GM12878 (cell line): ENCODE measurements around the gene DDHD1. TPM values are rescaled to one million over a fixed set of nuclear protein-coding genes. Genes with fewer than 3 reads are reported as not detected.
A peak's percentile ranks its signal among the peaks of the same experiment; 100 is the strongest.

Source experiments
- ASH2L ChIP-seq: fragments of 300-600, 200-600 bp; sonication (generic); IDR thresholded peaks from 2 replicates; pipeline ENCODE4 v1.6.1; 2017; ENCODE audit warnings: low read depth, mild to moderate bottlenecking, borderline replicate concordance
- FOXM1 ChIP-seq: IDR thresholded peaks from 2 replicates; pipeline ENCODE4 v1.6.1; 2012; ENCODE audit warnings: low read depth, mild to moderate bottlenecking, inconsistent platforms, low read length, moderate library complexity
- JUND ChIP-seq: IDR thresholded peaks from 2 replicates; pipeline ENCODE4 v1.6.1; 2012; ENCODE audit warnings: low read depth, mild to moderate bottlenecking, low read length, improper control_type of control experiment, moderate library complexity
- MTA2 ChIP-seq: fragments of 450-650 bp; IDR thresholded peaks from 2 replicates; pipeline ENCODE4 v1.6.1; 2016; ENCODE audit warnings: low read depth, mild to moderate bottlenecking, moderate library complexity
- NBN ChIP-seq: fragments of 450-650 bp; IDR thresholded peaks from 2 replicates; pipeline ENCODE4 v1.6.1; 2016
- NFIC ChIP-seq: IDR thresholded peaks from 2 replicates; pipeline ENCODE4 v1.6.1; 2012; ENCODE audit warnings: low read depth, mild to moderate bottlenecking, inconsistent platforms, low read length, moderate library complexity
- SMAD1 ChIP-seq: fragments of 450-650 bp; IDR thresholded peaks from 2 replicates; pipeline ENCODE4 v1.6.1; 2018; ENCODE audit warnings: mild to moderate bottlenecking, low read depth; ENCODE audit not compliant: partially characterized antibody
- STAT1 ChIP-seq: fragments of 450-650 bp; conservative IDR thresholded peaks from 2 replicates; pipeline ENCODE4 v1.6.1; 2014; ENCODE audit warnings: antibody characterized with exemption, mild to moderate bottlenecking
- TCF7 ChIP-seq: IDR thresholded peaks from 2 replicates; pipeline ENCODE4 v1.6.1; 2014; ENCODE audit warnings: antibody characterized with exemption, borderline replicate concordance
- USF2 ChIP-seq: IDR thresholded peaks from 2 replicates; pipeline ENCODE4 v1.6.1; 2011; ENCODE audit warnings: low read depth, low read length, improper control_type of control experiment, borderline replicate concordance
- YBX1 ChIP-seq: fragments of 450-650 bp; IDR thresholded peaks from 2 replicates; pipeline ENCODE4 v1.6.1; 2016; ENCODE audit warnings: antibody characterized with exemption
- ZNF24 ChIP-seq: fragments of 450-650 bp; IDR thresholded peaks from 2 replicates; pipeline ENCODE4 v1.6.1; 2017; ENCODE audit warnings: antibody characterized with exemption, mild to moderate bottlenecking
- ZNF274 ChIP-seq: IDR thresholded peaks from one replicate; pipeline ENCODE4 v1.8.0; 2011; ENCODE audit not compliant: insufficient read length, insufficient read depth
- ZZZ3 ChIP-seq: IDR thresholded peaks from 2 replicates; pipeline ENCODE4 v1.6.1; 2011; ENCODE audit warnings: low read depth; ENCODE audit not compliant: control insufficient read depth, insufficient read length
- polyA plus RNA-seq, 11 experiments: library from polyadenylated mRNA; depleted of rRNA in 4 of 11; unstranded in 6 of 11; stranded (reverse) in 5 of 11; fragments of >200 nt; fragmentation: Nextera tagmentation in 4 of 11; fragmentation: Illumina TruSeq in 1 of 11; extraction: Ambion mirVana in 4 of 11; extraction: Trizol in 1 of 11; gene quantifications; 1 replicate in 1 of 11; 2 replicates in 10 of 11; pipeline versions ENCODE4 v1.2.1 to v1.2.3, GENCODE V29; 2011 to 2016; ENCODE audit warnings: inconsistent platforms in 2 of 11, missing spikeins in 2 of 11, low read depth in 1 of 11
- total RNA-seq, 4 experiments: library from RNA; depleted of rRNA in 3 of 4; stranded (reverse); fragments of >200 nt in 3 of 4; fragmentation: Illumina TruSeq in 1 of 4; extraction: Trizol in 1 of 4; gene quantifications; 2 replicates each; pipeline versions ENCODE4 v1.2.1 to v1.2.3, GENCODE V29; 2013 to 2021
- TF ChIP-seq, protein P1 (sequence below): IDR thresholded peaks from 2 replicates; pipeline ENCODE4 v1.6.1; 2012; ENCODE audit warnings: low read length, inconsistent platforms
- TF ChIP-seq, protein P2 (sequence below): IDR thresholded peaks from 2 replicates; pipeline ENCODE4 v1.6.1; 2011; ENCODE audit warnings: mild to moderate bottlenecking, low read depth, low read length, moderate library complexity; ENCODE audit not compliant: insufficient replicate concordance
- TF ChIP-seq, protein P3 (sequence below): IDR thresholded peaks from 2 replicates; pipeline ENCODE4 v1.6.1; 2011; ENCODE audit warnings: low read depth, mild to moderate bottlenecking, low read length, moderate library complexity, borderline replicate concordance; ENCODE audit errors: extremely low read depth
- TF ChIP-seq, protein P4 (sequence below): fragments of 450-650 bp; IDR thresholded peaks from 2 replicates; pipeline ENCODE4 v1.6.1; 2017; ENCODE audit warnings: mild to moderate bottlenecking, moderate library complexity
- TF ChIP-seq, protein P5 (sequence below): fragments of 450-650 bp; IDR thresholded peaks from 2 replicates; pipeline ENCODE4 v1.6.1; 2018; ENCODE audit warnings: borderline replicate concordance, mild to moderate bottlenecking; ENCODE audit not compliant: partially characterized antibody

DDHD1 gene
- total and polyA plus RNA-seq, 10 of the 15 experiments (the other 5 are each of a cell fraction or from before 2014, with no cell fraction given), result 7.7 to 52.3 (median 28.5) TPM

- TF ChIP-seq, protein P1, sequence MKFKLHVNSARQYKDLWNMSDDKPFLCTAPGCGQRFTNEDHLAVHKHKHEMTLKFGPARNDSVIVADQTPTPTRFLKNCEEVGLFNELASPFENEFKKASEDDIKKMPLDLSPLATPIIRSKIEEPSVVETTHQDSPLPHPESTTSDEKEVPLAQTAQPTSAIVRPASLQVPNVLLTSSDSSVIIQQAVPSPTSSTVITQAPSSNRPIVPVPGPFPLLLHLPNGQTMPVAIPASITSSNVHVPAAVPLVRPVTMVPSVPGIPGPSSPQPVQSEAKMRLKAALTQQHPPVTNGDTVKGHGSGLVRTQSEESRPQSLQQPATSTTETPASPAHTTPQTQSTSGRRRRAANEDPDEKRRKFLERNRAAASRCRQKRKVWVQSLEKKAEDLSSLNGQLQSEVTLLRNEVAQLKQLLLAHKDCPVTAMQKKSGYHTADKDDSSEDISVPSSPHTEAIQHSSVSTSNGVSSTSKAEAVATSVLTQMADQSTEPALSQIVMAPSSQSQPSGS, result no peak
- no peak for TF ChIP-seq JUND
- peak; percentile 41; the same call in 1 of the 2 replicates for TF ChIP-seq NFIC
- no peak for TF ChIP-seq ZNF274
- peak; percentile 88 for TF ChIP-seq NBN
- peak; percentile 54; the same call in 1 of the 2 replicates for TF ChIP-seq FOXM1
- TF ChIP-seq MTA2, result peak; percentile 58
- TF ChIP-seq, protein P2, sequence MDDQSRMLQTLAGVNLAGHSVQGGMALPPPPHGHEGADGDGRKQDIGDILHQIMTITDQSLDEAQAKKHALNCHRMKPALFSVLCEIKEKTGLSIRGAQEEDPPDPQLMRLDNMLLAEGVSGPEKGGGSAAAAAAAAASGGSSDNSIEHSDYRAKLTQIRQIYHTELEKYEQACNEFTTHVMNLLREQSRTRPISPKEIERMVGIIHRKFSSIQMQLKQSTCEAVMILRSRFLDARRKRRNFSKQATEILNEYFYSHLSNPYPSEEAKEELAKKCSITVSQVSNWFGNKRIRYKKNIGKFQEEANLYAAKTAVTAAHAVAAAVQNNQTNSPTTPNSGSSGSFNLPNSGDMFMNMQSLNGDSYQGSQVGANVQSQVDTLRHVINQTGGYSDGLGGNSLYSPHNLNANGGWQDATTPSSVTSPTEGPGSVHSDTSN, result no peak
- 0 out of 2 replicates have a peak, but pooled peaks have one; percentile 20 for TF ChIP-seq ZNF24
- TF ChIP-seq SMAD1, result no peak
- TF ChIP-seq, protein P3, sequence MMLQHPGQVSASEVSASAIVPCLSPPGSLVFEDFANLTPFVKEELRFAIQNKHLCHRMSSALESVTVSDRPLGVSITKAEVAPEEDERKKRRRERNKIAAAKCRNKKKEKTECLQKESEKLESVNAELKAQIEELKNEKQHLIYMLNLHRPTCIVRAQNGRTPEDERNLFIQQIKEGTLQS, result no peak
- TF ChIP-seq ZZZ3, result no peak
- TF ChIP-seq, protein P4, sequence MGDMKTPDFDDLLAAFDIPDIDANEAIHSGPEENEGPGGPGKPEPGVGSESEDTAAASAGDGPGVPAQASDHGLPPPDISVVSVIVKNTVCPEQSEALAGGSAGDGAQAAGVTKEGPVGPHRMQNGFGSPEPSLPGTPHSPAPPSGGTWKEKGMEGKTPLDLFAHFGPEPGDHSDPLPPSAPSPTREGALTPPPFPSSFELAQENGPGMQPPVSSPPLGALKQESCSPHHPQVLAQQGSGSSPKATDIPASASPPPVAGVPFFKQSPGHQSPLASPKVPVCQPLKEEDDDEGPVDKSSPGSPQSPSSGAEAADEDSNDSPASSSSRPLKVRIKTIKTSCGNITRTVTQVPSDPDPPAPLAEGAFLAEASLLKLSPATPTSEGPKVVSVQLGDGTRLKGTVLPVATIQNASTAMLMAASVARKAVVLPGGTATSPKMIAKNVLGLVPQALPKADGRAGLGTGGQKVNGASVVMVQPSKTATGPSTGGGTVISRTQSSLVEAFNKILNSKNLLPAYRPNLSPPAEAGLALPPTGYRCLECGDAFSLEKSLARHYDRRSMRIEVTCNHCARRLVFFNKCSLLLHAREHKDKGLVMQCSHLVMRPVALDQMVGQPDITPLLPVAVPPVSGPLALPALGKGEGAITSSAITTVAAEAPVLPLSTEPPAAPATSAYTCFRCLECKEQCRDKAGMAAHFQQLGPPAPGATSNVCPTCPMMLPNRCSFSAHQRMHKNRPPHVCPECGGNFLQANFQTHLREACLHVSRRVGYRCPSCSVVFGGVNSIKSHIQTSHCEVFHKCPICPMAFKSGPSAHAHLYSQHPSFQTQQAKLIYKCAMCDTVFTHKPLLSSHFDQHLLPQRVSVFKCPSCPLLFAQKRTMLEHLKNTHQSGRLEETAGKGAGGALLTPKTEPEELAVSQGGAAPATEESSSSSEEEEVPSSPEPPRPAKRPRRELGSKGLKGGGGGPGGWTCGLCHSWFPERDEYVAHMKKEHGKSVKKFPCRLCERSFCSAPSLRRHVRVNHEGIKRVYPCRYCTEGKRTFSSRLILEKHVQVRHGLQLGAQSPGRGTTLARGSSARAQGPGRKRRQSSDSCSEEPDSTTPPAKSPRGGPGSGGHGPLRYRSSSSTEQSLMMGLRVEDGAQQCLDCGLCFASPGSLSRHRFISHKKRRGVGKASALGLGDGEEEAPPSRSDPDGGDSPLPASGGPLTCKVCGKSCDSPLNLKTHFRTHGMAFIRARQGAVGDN, result peak; percentile 90
- TF ChIP-seq YBX1, result no peak
- 0 out of 2 replicates have a peak, but pooled peaks have one; percentile 41 for TF ChIP-seq ASH2L
- TF ChIP-seq, protein P5, sequence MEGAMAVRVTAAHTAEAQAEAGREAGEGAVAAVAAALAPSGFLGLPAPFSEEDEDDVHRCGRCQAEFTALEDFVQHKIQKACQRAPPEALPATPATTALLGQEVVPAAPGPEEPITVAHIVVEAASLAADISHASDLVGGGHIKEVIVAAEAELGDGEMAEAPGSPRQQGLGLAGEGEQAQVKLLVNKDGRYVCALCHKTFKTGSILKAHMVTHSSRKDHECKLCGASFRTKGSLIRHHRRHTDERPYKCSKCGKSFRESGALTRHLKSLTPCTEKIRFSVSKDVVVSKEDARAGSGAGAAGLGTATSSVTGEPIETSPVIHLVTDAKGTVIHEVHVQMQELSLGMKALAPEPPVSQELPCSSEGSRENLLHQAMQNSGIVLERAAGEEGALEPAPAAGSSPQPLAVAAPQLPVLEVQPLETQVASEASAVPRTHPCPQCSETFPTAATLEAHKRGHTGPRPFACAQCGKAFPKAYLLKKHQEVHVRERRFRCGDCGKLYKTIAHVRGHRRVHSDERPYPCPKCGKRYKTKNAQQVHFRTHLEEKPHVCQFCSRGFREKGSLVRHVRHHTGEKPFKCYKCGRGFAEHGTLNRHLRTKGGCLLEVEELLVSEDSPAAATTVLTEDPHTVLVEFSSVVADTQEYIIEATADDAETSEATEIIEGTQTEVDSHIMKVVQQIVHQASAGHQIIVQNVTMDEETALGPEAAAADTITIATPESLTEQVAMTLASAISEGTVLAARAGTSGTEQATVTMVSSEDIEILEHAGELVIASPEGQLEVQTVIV, result no peak
- TF ChIP-seq USF2, result no peak
- TF ChIP-seq TCF7, result no peak
- 0 out of 2 replicates have a peak, but pooled peaks have one; percentile 18 for TF ChIP-seq STAT1
Measured at GRCh38 chr14:53152887-53153701, at the start of gene DDHD1 (continued).
